ENCODE measurements around the gene ACVRL1. TPM values are rescaled to one million over a fixed set of nuclear protein-coding genes. Genes with fewer than 3 reads are reported as not detected.
A peak's percentile ranks its signal among the peaks of the same experiment; 100 is the strongest.

ACVRL1 gene
- total RNA-seq, 1 experiment from 2014 or later = not detected

DNA sequence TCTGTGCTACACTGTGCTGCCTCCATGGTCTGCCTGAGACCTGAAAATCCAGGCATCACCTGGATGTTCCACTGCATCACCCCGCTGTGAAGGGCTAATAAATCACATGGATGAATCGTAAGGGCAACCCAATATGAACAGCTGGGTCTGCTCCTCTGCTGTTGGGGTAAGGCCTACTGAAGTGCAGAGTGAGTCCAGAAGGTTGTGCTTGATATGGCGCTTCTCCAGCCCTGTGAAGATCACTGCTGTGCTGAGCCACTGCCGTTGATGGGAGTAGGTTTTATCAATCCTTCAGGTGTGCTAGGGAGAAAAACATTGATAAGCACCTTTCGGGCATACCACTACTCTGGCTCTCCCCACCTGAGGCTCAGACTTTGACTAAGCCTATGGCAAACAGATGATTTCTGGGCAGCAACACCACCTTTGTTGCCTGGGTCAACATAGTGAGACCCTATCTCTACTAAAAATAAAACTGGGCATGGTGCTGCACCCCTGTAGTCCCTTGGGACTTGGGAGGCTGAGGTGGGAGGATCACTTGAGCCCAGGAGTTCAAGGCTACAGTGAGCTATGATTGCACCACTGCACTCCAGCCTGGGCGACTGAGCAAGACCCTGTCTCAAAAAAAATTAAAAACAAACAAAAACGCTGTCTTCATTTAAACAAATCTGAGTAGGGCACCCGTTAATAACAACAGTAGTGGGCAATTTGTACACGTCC, 1.7 kb downstream of the ACVRL1 start:
- Histone ChIP-seq H3K14ac (ENCODE audit: insufficient read depth, low read length) (no peak overlapping the region), H3K27ac (ENCODE audit: insufficient read length, low read depth, low read length) (no peak overlapping the region), H3T11ph (ENCODE audit: low read length) (no peak overlapping the region), H3K23ac (ENCODE audit: insufficient read length, low read depth, low read length) (no peak overlapping the region), H3K18ac (ENCODE audit: insufficient read length, low read depth, low read length) (no peak overlapping the region), H2BK12ac (ENCODE audit: insufficient read length, low read depth, low read length) (no peak overlapping the region), H4K20me1 (ENCODE audit: control insufficient read depth, insufficient read depth, insufficient read length) (peaks cover 3% of the 10 kb centered on the region), H2BK20ac (ENCODE audit: low read depth, low read length, poor library complexity, severe bottlenecking) (no peak overlapping the region), H2AK5ac (ENCODE audit: insufficient read length, low read length) (no peak overlapping the region), H3K4me1 (ENCODE audit: insufficient read depth, low read length) (peaks cover 2% of the 10 kb centered on the region; the same call in 1 of the 2 replicates), H2BK120ac (ENCODE audit: low read depth, low read length, poor library complexity, severe bottlenecking) (no peak overlapping the region), H4K5ac (ENCODE audit: insufficient read length, low read depth, low read length) (no peak overlapping the region), H3K56ac (ENCODE audit: insufficient read length, low read depth, low read length) (no peak overlapping the region), H3K9ac (ENCODE audit: extremely low read depth, insufficient read length, low read length) (no peak overlapping the region), H3K23me2 (ENCODE audit: insufficient read length, low read depth, low read length, poor library complexity, severe bottlenecking) (no peaks in the 10 kb centered on the region), H3K27me3 (ENCODE audit: insufficient read depth, low read length) (peaks cover 5% of the 10 kb centered on the region; the same call in 1 of the 2 replicates), H2BK15ac (ENCODE audit: low read depth, low read length) (no peak overlapping the region), H4K91ac (ENCODE audit: insufficient read length, low read depth, low read length) (no peak overlapping the region), H2BK5ac (ENCODE audit: insufficient read length, low read length) (no peak overlapping the region), H3K9me3 (ENCODE audit: control insufficient read depth, low read depth, low read length) (no peaks in the 10 kb centered on the region), H3K4ac (ENCODE audit: low read depth, low read length) (no peak overlapping the region), H4K8ac (replicated peaks; ENCODE audit: insufficient read length, low read depth, low read length) (no peak overlapping the region), H3K79me2 (ENCODE audit: insufficient read depth, low read length) (no peaks in the 10 kb centered on the region), H3K4me2 (ENCODE audit: insufficient read depth, insufficient read length, low read length) (no peak overlapping the region), H3K79me1 (ENCODE audit: insufficient read depth, low read depth, low read length, poor library complexity, severe bottlenecking) (no peaks in the 10 kb centered on the region), H2AFZ (ENCODE audit: low read length) (no peak overlapping the region)
- Mint-ChIP-seq H3K4me3 (no peak overlapping the region), H3K36me3 (ENCODE audit: insufficient read depth in 1 of 3, low read depth in 3 of 3) (no peaks in the 10 kb centered on the region), H3K27ac (peak overlapping the region in 1 of 3 experiments; percentile 52; a peak in 1 of 7 replicates), H3K9me3 (no peaks in the 10 kb centered on the region), H3K27me3 (ENCODE audit: low read depth) (peaks cover 18% of the 10 kb centered on the region), H3K4me1 (peaks cover 12 to 30% of the 10 kb centered on the region in 2 experiments)
- DNase-seq = no peak
- WGBS (ENCODE audit: extremely low coverage, insufficient read length, low lambda C conversion rate) = no CpG with 5 or more reads among the region's 9 CpGs
- TF ChIP-seq, protein P1, sequence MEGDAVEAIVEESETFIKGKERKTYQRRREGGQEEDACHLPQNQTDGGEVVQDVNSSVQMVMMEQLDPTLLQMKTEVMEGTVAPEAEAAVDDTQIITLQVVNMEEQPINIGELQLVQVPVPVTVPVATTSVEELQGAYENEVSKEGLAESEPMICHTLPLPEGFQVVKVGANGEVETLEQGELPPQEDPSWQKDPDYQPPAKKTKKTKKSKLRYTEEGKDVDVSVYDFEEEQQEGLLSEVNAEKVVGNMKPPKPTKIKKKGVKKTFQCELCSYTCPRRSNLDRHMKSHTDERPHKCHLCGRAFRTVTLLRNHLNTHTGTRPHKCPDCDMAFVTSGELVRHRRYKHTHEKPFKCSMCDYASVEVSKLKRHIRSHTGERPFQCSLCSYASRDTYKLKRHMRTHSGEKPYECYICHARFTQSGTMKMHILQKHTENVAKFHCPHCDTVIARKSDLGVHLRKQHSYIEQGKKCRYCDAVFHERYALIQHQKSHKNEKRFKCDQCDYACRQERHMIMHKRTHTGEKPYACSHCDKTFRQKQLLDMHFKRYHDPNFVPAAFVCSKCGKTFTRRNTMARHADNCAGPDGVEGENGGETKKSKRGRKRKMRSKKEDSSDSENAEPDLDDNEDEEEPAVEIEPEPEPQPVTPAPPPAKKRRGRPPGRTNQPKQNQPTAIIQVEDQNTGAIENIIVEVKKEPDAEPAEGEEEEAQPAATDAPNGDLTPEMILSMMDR (conservative IDR thresholded peaks at IDR 0.05) = no peak
